ENCODE results near the gene MAP3K19.

- TF ChIP-seq CTCF (IDR thresholded peaks at IDR 0.05) (no peak), POLR2A (IDR thresholded peaks at IDR 0.05) (no peak)
These were observed 12.3 kb upstream of the MAP3K19 start for GRCh38 chr2:135059577-135059976.

All from heart left ventricle (tissue), 13 donors.